AG04450 (cell line): ENCODE measurements around the gene CD9. TPM values are rescaled to one million over a fixed set of nuclear protein-coding genes. Genes with fewer than 3 reads are reported as not detected.
A peak's percentile ranks its signal among the peaks of the same experiment; 100 is the strongest.

ENCODE experiments used
- CTCF ChIA-PET: fragments of 300-600, 350-600 bp; formaldehyde crosslinking; extraction: SDS; loops from one replicate; lab custom pipeline; 2022; ENCODE audit warnings: antibody characterized with exemption, inconsistent platforms; lab: Charles Lee
- POLR2A ChIA-PET: fragments of 350-600 bp; formaldehyde crosslinking; extraction: SDS; loops from one replicate; lab custom pipeline; 2021; ENCODE audit warnings: antibody characterized with exemption, inconsistent platforms; lab: Yijun Ruan, JAX
- DNase-seq: peaks from one replicate; pipeline ENCODE4 v3.0.0-alpha.2; 2011; ENCODE audit warnings: low read depth, low spot score
- H3K27ac ChIP-seq: one replicate; pipeline ENCODE4 v1.5.1; 2012; ENCODE audit warnings: low read depth, low read length, control low read depth
- H3K27me3 ChIP-seq: one replicate; pipeline ENCODE4 v1.6.0; 2012; ENCODE audit warnings: low read length; ENCODE audit not compliant: control insufficient read depth, insufficient read depth
- H3K4me3 ChIP-seq: 2 replicates; pipeline ENCODE4 v1.5.1; 2011; ENCODE audit warnings: mild to moderate bottlenecking, low read depth, low read length, control low read depth
- H3K9me3 ChIP-seq: 2 replicates; pipeline ENCODE4 v1.5.1; 2012; ENCODE audit warnings: low read length; ENCODE audit not compliant: control insufficient read depth, insufficient read depth
- CTCF ChIP-seq: IDR thresholded peaks from 2 replicates; pipeline ENCODE4 v1.5.1; 2011; ENCODE audit warnings: low read depth, low read length, control low read depth, inconsistent platforms
- polyA plus RNA-seq: library from polyadenylated mRNA; depleted of rRNA; stranded (reverse); fragments of >200 nt; gene quantifications from 2 replicates; pipeline ENCODE4 v1.2.3, GENCODE V29; 2011

Gene CD9
- polyA plus RNA-seq, 1 experiment = 177 TPM

- no peak for TF ChIP-seq CTCF
- Histone ChIP-seq H3K27ac (peak overlapping the region; percentile 68), H3K27me3 (no peaks in the 10 kb centered on the region), H3K9me3 (no peaks in the 10 kb centered on the region), H3K4me3 (no peak overlapping the region)
- POLR2A ChIA-PET = interaction anchor here (0.6 to 2.5 kb wide), 3 partner anchors 18 to 168 kb away, joined by 3 to 31 read pairs (median 4); no protein-coding TSS in a partner anchor
- DNase-seq = peak; percentile 83
- CTCF ChIA-PET = interaction anchor here (0.9 to 10.2 kb wide), 5 partner anchors 13 to 223 kb away, joined by 3 to 89 read pairs (median 6); no protein-coding TSS in a partner anchor
Observed at GRCh38 chr12:6211421-6211869, 11.2 kb downstream of the CD9 start.

- TF ChIP-seq CTCF = no peak
- ChIA-PET CTCF (interaction anchor here (0.8 to 10.2 kb wide), 6 partner anchors 11 to 224 kb away, joined by 3 to 89 read pairs (median 6); no protein-coding TSS in a partner anchor), POLR2A (interaction anchor here (0.9 to 2.5 kb wide), 2 partner anchors 17 to 67 kb away, joined by 4 to 31 read pairs; no protein-coding TSS in a partner anchor)
- Histone ChIP-seq H3K27ac (peak overlapping the region; percentile 68), H3K27me3 (no peaks in the 10 kb centered on the region), H3K9me3 (no peaks in the 10 kb centered on the region), H3K4me3 (no peak overlapping the region)
- DNase-seq = no peak
Observed at GRCh38 chr12:6212086-6212485, 11.9 kb downstream of the CD9 start.

- no peak for DNase-seq
- ChIA-PET CTCF (interaction anchor here (0.8 to 10.2 kb wide), 3 partner anchors 18 to 71 kb away, joined by 6 to 89 read pairs (median 12); no protein-coding TSS in a partner anchor), POLR2A (interaction anchor here (0.7 kb wide), 1 partner anchor 32 kb away, joined by 7 read pairs; no protein-coding TSS in a partner anchor)
- H3K9me3 ChIP-seq = no peaks in the 10 kb centered on the region
- no peak overlapping the region for H3K27ac ChIP-seq
- no peak overlapping the region for H3K4me3 ChIP-seq
- no peak for TF ChIP-seq CTCF
- no peaks in the 10 kb centered on the region for H3K27me3 ChIP-seq
Observed at GRCh38 chr12:6213969-6214368, 13.8 kb downstream of the CD9 start.

GRCh38 chr12:6214633-6215032 is 14.4 kb downstream of the CD9 start:
- ChIA-PET CTCF (interaction anchor here (0.8 to 10.2 kb wide), 3 partner anchors 19 to 70 kb away, joined by 6 to 89 read pairs (median 12); no protein-coding TSS in a partner anchor), POLR2A (no interaction called here)
- Histone ChIP-seq H3K27ac (no peak overlapping the region), H3K4me3 (no peak overlapping the region), H3K9me3 (no peaks in the 10 kb centered on the region; the same call in 1 of the 2 replicates), H3K27me3 (no peaks in the 10 kb centered on the region)
- TF ChIP-seq CTCF = no peak
- no peak for DNase-seq

- DNase-seq = no peak
- Histone ChIP-seq H3K27me3 (no peaks in the 10 kb centered on the region), H3K27ac (no peak overlapping the region), H3K4me3 (no peak overlapping the region), H3K9me3 (no peaks in the 10 kb centered on the region; the same call in 1 of the 2 replicates)
- no peak for TF ChIP-seq CTCF
- ChIA-PET POLR2A (no interaction called here), CTCF (interaction anchor here (2.7 to 10.2 kb wide), 2 partner anchors 20 to 69 kb away, joined by 12 to 89 read pairs; no protein-coding TSS in a partner anchor)
Observed at GRCh38 chr12:6215120-6215807, 15.1 kb downstream of the CD9 start.
